Calu3 (cell line): ENCODE measurements around the gene VTA1. TPM values are rescaled to one million over a fixed set of nuclear protein-coding genes. Genes with fewer than 3 reads are reported as not detected.
A peak's percentile ranks its signal among the peaks of the same experiment; 100 is the strongest.

Source experiments
- BruUV-seq: library from RNA; stranded (reverse); fragments of 400-500 nt; replicated peaks from 2 replicates; lab custom pipeline; 2021; lab: Mats Ljungman, UMichigan
- CTCF ChIA-PET: fragments of 300-600 bp; sonication (Branson Sonifier 250); formaldehyde crosslinking; loops from one replicate; lab custom pipeline; 2022; ENCODE audit warnings: antibody characterized with exemption; lab: Charles Lee
- DNase-seq: peaks from one replicate; pipeline ENCODE4 v3.0.0; 2022
- H3K27ac Mint-ChIP-seq: one replicate; pipeline ENCODE4 v1.8.0; 2022; ENCODE audit warnings: mixed read lengths; ENCODE audit not compliant: unreplicated experiment
- H3K27me3 Mint-ChIP-seq: one replicate; pipeline ENCODE4 v1.8.0; 2022; ENCODE audit warnings: mixed read lengths; ENCODE audit not compliant: unreplicated experiment
- H3K36me3 Mint-ChIP-seq: one replicate; pipeline ENCODE4 v1.8.0; 2022; ENCODE audit warnings: mild to moderate bottlenecking, moderate library complexity, mixed read lengths; ENCODE audit not compliant: insufficient read depth, unreplicated experiment
- H3K4me1 Mint-ChIP-seq: one replicate; pipeline ENCODE4 v1.8.0; 2022; ENCODE audit warnings: mild to moderate bottlenecking, low read depth, mixed read lengths; ENCODE audit not compliant: unreplicated experiment
- H3K4me3 Mint-ChIP-seq: one replicate; pipeline ENCODE4 v1.8.0; 2022; ENCODE audit warnings: mild to moderate bottlenecking, low read depth, moderate library complexity, mixed read lengths; ENCODE audit not compliant: unreplicated experiment
- H3K9me3 Mint-ChIP-seq: one replicate; pipeline ENCODE4 v1.8.0; 2022; ENCODE audit warnings: low read depth, mixed read lengths; ENCODE audit not compliant: unreplicated experiment
- intact Hi-C: fragments of 100-400 bp; cut with micrococcal nuclease; formaldehyde crosslinking; loops from one replicate; pipeline ENCODE4 v1.10.0; 2022; ENCODE audit not compliant: unreplicated experiment
- total RNA-seq: library from RNA; stranded (reverse); gene quantifications from 2 replicates; pipeline ENCODE4 v1.2.3, GENCODE V29; 2022
- TF ChIP-seq, protein P1 (sequence below): fragments of 200-600 bp; IDR thresholded peaks from one replicate; pipeline ENCODE4 v1.8.0; 2022; ENCODE audit warnings: antibody characterized with exemption; ENCODE audit not compliant: unreplicated experiment

The VTA1 gene
- total RNA-seq, 1 experiment from 2014 or later: 35.5 TPM

DNA sequence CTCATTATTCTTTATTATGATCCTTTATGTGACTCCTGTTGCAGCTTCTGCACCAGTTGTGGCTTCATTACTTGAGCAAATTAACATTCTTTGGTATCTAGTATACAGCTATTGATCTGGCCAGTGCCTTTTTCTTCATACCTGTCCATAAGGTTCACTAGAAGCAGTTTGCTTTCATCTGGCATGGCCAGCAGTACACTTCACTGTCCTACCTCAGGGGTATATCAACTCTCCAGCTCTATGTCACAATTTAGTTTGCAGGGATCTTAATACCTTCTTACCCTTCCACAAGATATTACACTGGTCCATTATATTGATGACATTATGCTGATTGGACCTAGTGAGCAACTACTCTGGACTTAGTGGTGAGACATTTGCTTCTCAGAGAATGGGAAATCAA lies 46.6 kb downstream of the VTA1 start:
- H3K27ac Mint-ChIP-seq: no peak overlapping the region
- TF ChIP-seq, protein P1, sequence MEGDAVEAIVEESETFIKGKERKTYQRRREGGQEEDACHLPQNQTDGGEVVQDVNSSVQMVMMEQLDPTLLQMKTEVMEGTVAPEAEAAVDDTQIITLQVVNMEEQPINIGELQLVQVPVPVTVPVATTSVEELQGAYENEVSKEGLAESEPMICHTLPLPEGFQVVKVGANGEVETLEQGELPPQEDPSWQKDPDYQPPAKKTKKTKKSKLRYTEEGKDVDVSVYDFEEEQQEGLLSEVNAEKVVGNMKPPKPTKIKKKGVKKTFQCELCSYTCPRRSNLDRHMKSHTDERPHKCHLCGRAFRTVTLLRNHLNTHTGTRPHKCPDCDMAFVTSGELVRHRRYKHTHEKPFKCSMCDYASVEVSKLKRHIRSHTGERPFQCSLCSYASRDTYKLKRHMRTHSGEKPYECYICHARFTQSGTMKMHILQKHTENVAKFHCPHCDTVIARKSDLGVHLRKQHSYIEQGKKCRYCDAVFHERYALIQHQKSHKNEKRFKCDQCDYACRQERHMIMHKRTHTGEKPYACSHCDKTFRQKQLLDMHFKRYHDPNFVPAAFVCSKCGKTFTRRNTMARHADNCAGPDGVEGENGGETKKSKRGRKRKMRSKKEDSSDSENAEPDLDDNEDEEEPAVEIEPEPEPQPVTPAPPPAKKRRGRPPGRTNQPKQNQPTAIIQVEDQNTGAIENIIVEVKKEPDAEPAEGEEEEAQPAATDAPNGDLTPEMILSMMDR: no peak

DNA sequence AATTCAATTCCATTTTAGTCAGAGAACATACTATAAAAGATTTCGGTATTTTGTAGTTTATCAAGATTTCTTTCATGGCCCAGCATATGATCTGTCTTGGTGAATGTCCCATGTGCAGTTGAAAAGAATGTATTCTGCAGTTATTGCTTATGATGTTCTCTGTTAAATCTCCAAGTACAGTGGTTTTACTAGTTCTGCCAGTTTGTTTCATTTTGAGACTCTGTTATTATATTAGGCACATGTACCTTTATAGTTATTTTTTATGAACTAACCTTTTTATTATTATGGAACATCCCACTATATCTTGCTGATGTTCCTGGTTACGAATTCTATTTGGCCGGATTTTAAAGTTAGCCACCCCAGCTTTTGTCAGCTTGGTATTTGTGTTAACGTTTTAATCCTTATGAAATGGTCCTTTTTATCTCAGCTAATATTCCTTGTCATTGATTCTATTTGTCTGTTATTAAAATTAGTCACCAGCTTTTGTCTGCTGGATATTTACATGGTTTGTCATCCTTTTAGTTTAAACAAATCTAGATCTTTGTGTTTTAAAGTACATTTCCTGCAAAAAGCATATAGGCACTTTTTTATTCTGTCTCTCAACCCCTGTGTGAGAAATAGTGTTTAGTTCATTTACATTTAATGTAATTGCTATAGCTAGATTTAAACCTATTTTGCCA lies 48.9 kb downstream of the VTA1 start:
- DNase-seq: no peak
- H3K9me3 Mint-ChIP-seq: no peaks in the 10 kb centered on the region
- H3K4me1 Mint-ChIP-seq: peaks cover 11% of the 10 kb centered on the region
- no peaks in the 10 kb centered on the region for H3K27me3 Mint-ChIP-seq
- CTCF ChIA-PET: interaction anchor here (1.1 kb wide), 1 partner anchor 14 kb away, joined by 3 read pairs; no protein-coding TSS in a partner anchor
- H3K36me3 Mint-ChIP-seq: peaks cover 8% of the 10 kb centered on the region
- no peak overlapping the region for H3K4me3 Mint-ChIP-seq
- intact Hi-C loops: loop anchor here (5.0 kb wide), 1 partner anchor 39 kb away; no protein-coding TSS in a partner anchor
- TF ChIP-seq, protein P1: no peak
- H3K27ac Mint-ChIP-seq: no peak overlapping the region
- BruUV-seq: no TSS peak

More for the DNA sequence above, 46.6 kb downstream of the VTA1 start:
- intact Hi-C loops: no loop called here
- CTCF ChIA-PET: no interaction called here
- Mint-ChIP-seq H3K4me3 (no peak overlapping the region), H3K4me1 (peaks cover 11% of the 10 kb centered on the region), H3K9me3 (no peaks in the 10 kb centered on the region), H3K36me3 (peaks cover 4% of the 10 kb centered on the region), H3K27me3 (no peaks in the 10 kb centered on the region)
- no TSS peak for BruUV-seq
- no peak for DNase-seq

DNA sequence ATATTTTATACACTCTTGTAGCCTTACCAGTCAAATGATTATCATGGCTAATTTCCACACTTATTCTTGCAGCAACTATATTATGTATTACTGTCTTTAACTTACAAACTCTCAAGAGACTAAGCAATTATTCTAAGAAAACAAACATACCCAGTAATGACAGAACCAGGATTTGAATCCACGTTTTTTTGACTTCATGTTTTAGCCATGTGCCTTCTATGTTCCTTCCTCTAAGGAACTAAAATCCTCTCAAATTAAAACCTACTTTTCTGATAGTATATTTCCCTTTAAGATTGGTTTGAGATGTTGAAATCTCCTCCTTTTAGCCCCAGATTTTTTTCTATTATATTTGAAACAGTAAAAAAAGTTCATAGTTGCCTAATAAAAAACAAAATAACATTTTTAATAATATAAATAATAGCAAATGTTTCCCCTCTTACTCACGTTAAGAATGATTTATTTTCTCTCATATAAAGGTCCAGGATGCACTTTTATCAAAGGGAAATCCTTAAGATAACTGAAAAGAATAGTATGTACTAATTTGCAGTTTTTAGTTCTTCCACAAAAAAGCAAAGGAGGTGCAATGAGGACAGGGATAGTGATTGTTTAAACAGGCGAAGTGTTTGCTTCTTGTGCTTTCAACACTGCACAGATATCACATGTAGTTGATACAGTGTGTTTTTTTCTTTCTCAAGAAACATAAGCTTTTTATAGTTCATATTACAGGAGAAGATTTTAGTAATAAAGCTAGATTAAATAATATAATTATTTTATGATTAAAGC lies 54.0 kb downstream of the VTA1 start:
- BruUV-seq: no TSS peak
- H3K4me3 Mint-ChIP-seq: no peak overlapping the region
- peaks cover 10% of the 10 kb centered on the region for H3K4me1 Mint-ChIP-seq
- no peaks in the 10 kb centered on the region for H3K9me3 Mint-ChIP-seq
- intact Hi-C loops: no loop called here
- no peaks in the 10 kb centered on the region for H3K27me3 Mint-ChIP-seq
- DNase-seq: no peak
- CTCF ChIA-PET: no interaction called here
- TF ChIP-seq, protein P1: no peak
- peaks cover 13% of the 10 kb centered on the region for H3K36me3 Mint-ChIP-seq
- no peak overlapping the region for H3K27ac Mint-ChIP-seq

DNA sequence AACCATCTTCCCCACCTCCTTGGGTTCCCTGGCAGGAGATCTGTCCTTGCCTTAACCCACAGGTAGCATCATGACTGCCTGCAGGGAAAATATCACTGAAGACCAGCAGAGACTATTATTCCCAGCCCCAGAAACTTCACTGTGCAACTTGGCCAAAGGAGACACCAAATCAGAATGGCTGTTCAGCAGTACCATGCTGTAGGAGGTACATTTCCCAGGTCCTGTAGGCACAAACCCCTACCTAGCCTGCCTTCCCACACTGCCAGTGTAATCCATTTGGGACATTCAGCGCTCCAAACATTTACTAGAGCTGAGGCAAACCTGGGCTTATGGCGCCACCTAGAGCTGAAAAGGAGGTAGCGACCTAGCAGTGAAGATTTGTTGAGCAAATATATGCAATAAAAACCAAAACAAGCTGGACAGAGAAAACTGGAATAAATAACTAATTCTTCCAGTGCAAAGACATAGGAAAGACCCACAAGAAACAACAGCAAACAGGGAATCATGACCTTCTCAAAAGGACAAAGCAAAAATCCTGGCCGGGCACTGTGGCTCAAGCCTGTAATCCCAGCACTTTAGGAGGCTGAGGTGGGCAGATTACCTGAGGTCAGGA lies 60.3 kb downstream of the VTA1 start:
- Mint-ChIP-seq H3K36me3 (peaks cover 16% of the 10 kb centered on the region), H3K4me3 (no peak overlapping the region), H3K27me3 (no peaks in the 10 kb centered on the region), H3K27ac (peak overlapping the region; percentile 27), H3K9me3 (peaks cover 5% of the 10 kb centered on the region), H3K4me1 (no peaks in the 10 kb centered on the region)
- intact Hi-C loops: no loop called here
- CTCF ChIA-PET: interaction anchor here (0.6 kb wide), 2 partner anchors 34 to 90 kb away, joined by 3 to 4 read pairs; no protein-coding TSS in a partner anchor
- TF ChIP-seq, protein P1: peak; percentile 50
- DNase-seq: peak; percentile 44
- BruUV-seq: no TSS peak
